ENCODE measurements around the gene NEURL1B.

NEURL1B gene

DNA sequence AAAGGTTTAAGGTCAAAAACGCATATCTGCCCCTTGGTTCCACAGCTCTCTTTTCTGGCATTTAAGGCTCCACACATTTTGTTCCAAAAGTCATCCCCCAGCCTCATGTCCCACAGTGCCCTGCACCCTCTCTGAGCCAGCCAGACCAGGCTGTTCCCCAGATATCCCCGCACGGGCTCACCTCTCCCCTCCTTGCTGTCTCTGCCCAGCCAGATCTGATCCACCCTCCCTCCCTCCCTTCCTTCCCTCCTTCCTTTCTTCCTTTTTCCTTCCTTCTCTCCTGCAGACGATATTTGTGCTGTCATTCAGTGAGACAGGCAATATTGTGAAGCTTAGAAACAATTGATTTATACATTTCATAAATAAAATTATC is 92.9 kb downstream of the NEURL1B start:
- H3K27me3 Mint-ChIP-seq = no peaks in the 10 kb centered on the region
- H3K9me3 Mint-ChIP-seq = no peaks in the 10 kb centered on the region
- H3K36me3 Mint-ChIP-seq = no peaks in the 10 kb centered on the region
- no peak overlapping the region for H3K27ac Mint-ChIP-seq
- no peak for ATAC-seq
- no peak overlapping the region for H3K4me3 Mint-ChIP-seq
- peaks cover 14% of the 10 kb centered on the region for H3K4me1 Mint-ChIP-seq

DNA sequence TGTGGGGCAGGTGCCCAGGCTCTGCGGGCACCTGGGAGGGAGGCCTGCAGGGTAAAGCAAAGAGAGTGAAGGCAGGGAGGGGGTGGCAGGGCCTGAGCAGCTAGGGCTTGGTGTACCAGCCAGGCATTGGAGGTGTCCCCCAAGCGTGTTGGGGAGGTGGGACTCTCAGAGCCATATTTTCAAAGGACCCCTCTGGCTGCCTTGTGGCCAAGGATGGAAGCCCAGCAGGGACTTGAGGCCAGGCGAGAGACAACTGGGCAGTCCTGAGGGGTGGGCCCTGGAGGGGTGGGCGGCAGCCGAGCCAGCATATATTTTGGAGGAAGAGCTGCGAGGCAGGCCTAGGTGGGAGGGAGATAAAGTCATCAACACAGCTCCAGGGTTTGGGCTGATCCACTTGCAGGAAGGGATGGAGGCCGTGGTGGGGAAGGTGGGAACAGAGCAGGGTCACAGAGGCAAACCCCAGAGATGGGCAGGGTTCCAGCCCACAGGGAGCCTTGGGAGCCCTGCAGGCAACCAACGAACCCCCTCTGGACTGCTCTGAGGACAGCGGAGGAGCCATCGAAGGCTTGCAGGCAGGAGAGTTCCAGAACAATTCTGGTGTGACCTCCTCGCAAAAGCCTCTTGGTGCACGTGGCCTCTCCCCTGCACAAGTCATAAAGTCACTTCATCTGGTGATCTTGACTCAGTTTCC is 94.2 kb downstream of the NEURL1B start:
- peaks cover 2% of the 10 kb centered on the region for H3K9me3 Mint-ChIP-seq
- peaks cover 14% of the 10 kb centered on the region for H3K4me1 Mint-ChIP-seq
- no peak for ATAC-seq
- H3K36me3 Mint-ChIP-seq = no peaks in the 10 kb centered on the region
- H3K27ac Mint-ChIP-seq = no peak overlapping the region
- H3K4me3 Mint-ChIP-seq = no peak overlapping the region
- no peaks in the 10 kb centered on the region for H3K27me3 Mint-ChIP-seq

DNA sequence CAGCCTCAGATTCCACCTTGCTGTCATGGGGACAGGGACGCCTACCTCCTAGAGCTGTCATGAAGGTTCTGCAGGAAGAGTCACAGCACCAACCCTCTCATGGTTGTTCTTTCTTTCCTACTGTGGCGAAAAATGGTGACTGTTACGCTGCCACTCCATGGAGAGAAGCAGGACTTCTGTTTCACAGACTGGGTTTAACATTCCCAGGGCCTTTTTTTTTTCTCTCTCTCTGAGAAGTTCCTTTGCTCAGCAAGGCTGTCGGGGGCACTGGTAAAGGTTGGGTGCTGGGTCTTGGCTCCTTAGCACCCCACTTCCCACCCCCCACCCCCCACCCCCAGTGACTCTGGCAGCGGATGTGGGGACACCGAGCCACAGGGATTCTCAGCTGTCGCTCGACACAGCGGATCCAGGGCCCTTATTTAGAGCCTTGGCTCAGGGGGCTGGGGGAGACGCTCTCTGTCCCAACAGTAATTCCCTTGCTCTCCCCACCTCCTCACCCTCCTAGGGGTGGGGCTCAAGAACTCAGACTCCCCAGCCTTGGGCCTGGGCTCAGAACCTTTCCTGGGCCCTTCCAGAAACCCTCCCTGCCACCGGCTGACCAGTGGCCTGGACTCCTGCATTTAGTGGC is 95.6 kb downstream of the NEURL1B start:
- Mint-ChIP-seq H3K4me1 (peaks cover 18% of the 10 kb centered on the region), H3K27me3 (no peaks in the 10 kb centered on the region), H3K4me3 (no peak overlapping the region), H3K9me3 (peaks cover 5% of the 10 kb centered on the region), H3K36me3 (no peaks in the 10 kb centered on the region), H3K27ac (peak overlapping the region; percentile 1)
- no peak for ATAC-seq

DNA sequence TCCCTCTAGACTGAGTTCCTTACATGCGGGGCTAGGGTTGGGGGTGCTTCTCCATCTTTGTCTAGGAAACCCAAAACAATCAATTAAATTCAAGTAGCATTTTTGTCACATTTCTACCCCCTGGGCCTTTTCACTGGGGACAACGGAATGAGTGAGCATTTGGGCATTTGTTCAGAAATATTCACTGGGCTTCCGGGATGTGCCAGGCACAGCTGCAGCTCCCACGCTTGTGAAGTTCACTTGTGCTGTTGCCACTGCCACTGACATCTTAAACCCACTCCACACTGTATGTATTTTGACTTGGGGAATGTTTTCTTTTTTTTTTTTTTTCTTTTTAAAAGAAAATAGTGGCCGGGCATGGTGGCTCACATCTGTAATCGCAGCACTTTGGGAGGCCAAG is 98.3 kb downstream of the NEURL1B start:
- ATAC-seq = no peak
- H3K4me3 Mint-ChIP-seq = no peak overlapping the region

DNA sequence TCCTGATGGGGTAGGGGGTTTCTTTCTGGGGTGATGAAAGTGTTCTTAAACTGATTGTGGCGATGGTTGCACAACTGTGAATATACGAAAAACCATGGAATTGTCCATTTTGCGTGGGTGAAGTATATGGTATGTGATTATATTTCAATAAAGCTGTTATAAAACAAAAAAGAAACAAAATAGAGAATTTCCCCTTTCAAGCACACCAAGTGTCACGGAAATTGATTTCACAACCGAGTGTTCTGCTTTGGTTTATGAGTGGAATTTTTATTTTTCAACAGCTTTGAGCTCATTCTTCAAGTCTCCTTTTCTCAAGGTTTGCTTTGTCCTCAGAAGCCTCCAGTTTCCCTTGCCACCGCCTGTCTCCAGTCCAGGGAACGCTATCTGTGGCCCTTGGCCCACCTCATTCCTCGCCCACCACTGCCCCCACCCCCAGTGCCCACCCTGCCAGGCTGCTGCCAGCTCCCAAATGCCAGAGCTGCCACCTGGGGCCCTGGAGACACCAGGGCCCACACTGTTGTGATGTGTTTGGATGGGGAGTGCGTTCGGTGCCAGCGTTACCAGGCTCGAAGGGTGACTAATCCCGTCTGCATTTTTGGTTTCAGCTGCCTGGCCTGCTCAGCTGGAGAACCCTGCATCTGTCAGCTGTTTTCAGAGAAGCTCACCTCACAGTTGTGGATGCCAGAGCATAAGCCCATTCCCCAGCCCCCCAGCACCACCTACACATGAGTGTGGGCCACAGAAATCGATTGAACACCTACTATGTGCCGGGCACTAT is 99.6 kb downstream of the NEURL1B start:
- Mint-ChIP-seq H3K27ac (peak overlapping the region; percentile 43), H3K9me3 (peaks cover 5% of the 10 kb centered on the region), H3K27me3 (no peaks in the 10 kb centered on the region), H3K4me3 (no peak overlapping the region), H3K36me3 (no peaks in the 10 kb centered on the region), H3K4me1 (peaks cover 27% of the 10 kb centered on the region)
- no peak for ATAC-seq

More for the DNA sequence above, 98.3 kb downstream of the NEURL1B start:
- H3K36me3 Mint-ChIP-seq = no peaks in the 10 kb centered on the region
- no peaks in the 10 kb centered on the region for H3K27me3 Mint-ChIP-seq
- peaks cover 5% of the 10 kb centered on the region for H3K9me3 Mint-ChIP-seq
- H3K4me1 Mint-ChIP-seq = peaks cover 20% of the 10 kb centered on the region
- H3K27ac Mint-ChIP-seq = no peak overlapping the region
